SH-SY5Y (cell line): ENCODE data around the gene PUDP.

Source experiments
- GATA2 ChIP-seq: IDR thresholded peaks from 2 replicates; pipeline ENCODE4 v1.6.1; 2011; ENCODE audit warnings: mild to moderate bottlenecking, low read depth, low read length
- GATA3 ChIP-seq: IDR thresholded peaks from 2 replicates; pipeline ENCODE4 v1.6.1; 2011; ENCODE audit warnings: low read depth, mild to moderate bottlenecking, low read length, moderate library complexity

Gene PUDP

GRCh38 chrX:7077241-7078230 lies 70.4 kb downstream of the PUDP start:
- TF ChIP-seq GATA3 (no peak), GATA2 (no peak)

GRCh38 chrX:7076245-7076661 lies 71.7 kb downstream of the PUDP start:
- no peak for TF ChIP-seq GATA2

- TF ChIP-seq GATA2 (no peak), GATA3 (no peak)
These were observed 73.1 kb downstream of the PUDP start for GRCh38 chrX:7074908-7075204.

- no peak for TF ChIP-seq GATA3
- no peak for TF ChIP-seq GATA2
These were observed 73.6 kb downstream of the PUDP start for GRCh38 chrX:7074148-7074907.

GRCh38 chrX:7073336-7073735 lies 74.6 kb downstream of the PUDP start:
- TF ChIP-seq GATA3 (no peak), GATA2 (no peak)

GRCh38 chrX:7072856-7073255 lies 75.1 kb downstream of the PUDP start:
- TF ChIP-seq GATA3, result no peak
- no peak for TF ChIP-seq GATA2

- TF ChIP-seq GATA2 (no peak), GATA3 (no peak)
These were observed 76.6 kb downstream of the PUDP start for GRCh38 chrX:7071390-7071789.

GRCh38 chrX:7069556-7069955 lies 78.4 kb downstream of the PUDP start:
- TF ChIP-seq GATA2, result no peak
- no peak for TF ChIP-seq GATA3

- TF ChIP-seq GATA3 (no peak), GATA2 (no peak)
These were observed 79.0 kb downstream of the PUDP start for GRCh38 chrX:7068939-7069367.

GRCh38 chrX:7067256-7067655 lies 80.7 kb downstream of the PUDP start:
- no peak for TF ChIP-seq GATA2

- TF ChIP-seq GATA2 (no peak), GATA3 (no peak)
These were observed 82.5 kb downstream of the PUDP start for GRCh38 chrX:7065473-7065872.

- TF ChIP-seq GATA3 (no peak), GATA2 (no peak)
These were observed 85.0 kb downstream of the PUDP start for GRCh38 chrX:7062903-7063302.

GRCh38 chrX:7062276-7062675 lies 85.7 kb downstream of the PUDP start:
- no peak for TF ChIP-seq GATA3

GRCh38 chrX:7061429-7061828 lies 86.5 kb downstream of the PUDP start:
- TF ChIP-seq GATA2 (no peak), GATA3 (no peak)

- TF ChIP-seq GATA2 (no peak), GATA3 (no peak)
These were observed 87.5 kb downstream of the PUDP start for GRCh38 chrX:7060444-7060843.

GRCh38 chrX:7059859-7060258 lies 88.1 kb downstream of the PUDP start:
- no peak for TF ChIP-seq GATA2
- TF ChIP-seq GATA3, result no peak
